Activated CD8-positive, alpha-beta memory T cell treated with anti-CD3 and anti-CD28 coated beads for 1 hour (primary cell): ENCODE measurements around the gene VPS8.

Source experiments
- DNase-seq, 2 donors: peaks; one replicate each; pipeline ENCODE4 v3.0.0-alpha.2; 2020; ENCODE audit warnings: low read depth in 1 of 2; ENCODE audit errors: extremely low read depth in 1 of 2

The VPS8 gene

GRCh38 chr3:185084901-185085300 is 272.9 kb downstream of the VPS8 start:
- no peak for DNase-seq

- no peak for DNase-seq
Observed at GRCh38 chr3:185087419-185087818, 275.5 kb downstream of the VPS8 start.

- no peak for DNase-seq
Observed at GRCh38 chr3:185089343-185089742, 277.4 kb downstream of the VPS8 start.

- DNase-seq = no peak
Observed at GRCh38 chr3:185089751-185090150, 277.8 kb downstream of the VPS8 start.

GRCh38 chr3:185090811-185091210 is 278.8 kb downstream of the VPS8 start:
- DNase-seq = no peak

- DNase-seq = no peak
Observed at GRCh38 chr3:185093116-185093515, 281.1 kb downstream of the VPS8 start.

- DNase-seq = no peak
Observed at GRCh38 chr3:185094697-185095096, 282.7 kb downstream of the VPS8 start.
